ELR (cell line): ENCODE data around the gene MSX1.
"Not testable (repeated sequence)": the region's sequence is repeated elsewhere in the genome, so short reads cannot be mapped to it uniquely, and the experiment has no call there.

Experiments
- DNase-seq: peaks from one replicate; pipeline ENCODE4 v3.0.0-alpha.2; 2015; ENCODE audit warnings: low read depth

The MSX1 gene

GRCh38 chr4:4859325-4859798 lies at the start of gene MSX1:
Gene MSX1, plus strand, starts transcription at chr4:4859665. Its CDS starts 235 bp downstream, at chr4:4859900.
- DNase-seq = peak; percentile 85

GRCh38 chr4:4810092-4810774 lies 49.2 kb upstream of the MSX1 start:
- DNase-seq = no peak

GRCh38 chr4:4810778-4811177 lies 48.7 kb upstream of the MSX1 start:
- no peak for DNase-seq

- no peak for DNase-seq
These were observed 47.2 kb upstream of the MSX1 start for GRCh38 chr4:4812145-4812794.

GRCh38 chr4:4818415-4819212 lies 40.9 kb upstream of the MSX1 start:
- DNase-seq = no peak

GRCh38 chr4:4819213-4819606 lies 40.3 kb upstream of the MSX1 start:
- DNase-seq = no peak

- DNase-seq = no peak
These were observed 39.2 kb upstream of the MSX1 start for GRCh38 chr4:4820261-4820660.

- no peak for DNase-seq
These were observed 38.7 kb upstream of the MSX1 start for GRCh38 chr4:4820739-4821138.

GRCh38 chr4:4821577-4821976 lies 37.9 kb upstream of the MSX1 start:
- no peak for DNase-seq

- not testable (repeated sequence) for DNase-seq
These were observed 37.2 kb upstream of the MSX1 start for GRCh38 chr4:4822286-4822685.

- DNase-seq = no peak
These were observed 35.8 kb upstream of the MSX1 start for GRCh38 chr4:4823621-4824162.

- DNase-seq = no peak
These were observed 35.2 kb upstream of the MSX1 start for GRCh38 chr4:4824232-4824631.

- no peak for DNase-seq
These were observed 34.0 kb upstream of the MSX1 start for GRCh38 chr4:4825431-4825830.

- no peak for DNase-seq
These were observed 29.6 kb upstream of the MSX1 start for GRCh38 chr4:4829837-4830236.

- no peak for DNase-seq
These were observed 28.2 kb upstream of the MSX1 start for GRCh38 chr4:4831266-4831665.

GRCh38 chr4:4831825-4832224 lies 27.6 kb upstream of the MSX1 start:
- DNase-seq = no peak

GRCh38 chr4:4836044-4836443 lies 23.4 kb upstream of the MSX1 start:
- DNase-seq = peak; percentile 8

- no peak for DNase-seq
These were observed 22.1 kb upstream of the MSX1 start for GRCh38 chr4:4837316-4837715.

- peak; percentile 13 for DNase-seq
These were observed 21.2 kb upstream of the MSX1 start for GRCh38 chr4:4838051-4838935.

GRCh38 chr4:4838936-4839810 lies 20.3 kb upstream of the MSX1 start:
- DNase-seq = no peak

- no peak for DNase-seq
These were observed 19.1 kb upstream of the MSX1 start for GRCh38 chr4:4840351-4840750.
